ENCODE results near the gene CYB561. TPM values are rescaled to one million over a fixed set of nuclear protein-coding genes. Genes with fewer than 3 reads are reported as not detected.

The CYB561 gene
- total and polyA plus RNA-seq, 2 of the 4 experiments (the other 2 are of a cell fraction) = 2.5 to 3.0 TPM

DNA sequence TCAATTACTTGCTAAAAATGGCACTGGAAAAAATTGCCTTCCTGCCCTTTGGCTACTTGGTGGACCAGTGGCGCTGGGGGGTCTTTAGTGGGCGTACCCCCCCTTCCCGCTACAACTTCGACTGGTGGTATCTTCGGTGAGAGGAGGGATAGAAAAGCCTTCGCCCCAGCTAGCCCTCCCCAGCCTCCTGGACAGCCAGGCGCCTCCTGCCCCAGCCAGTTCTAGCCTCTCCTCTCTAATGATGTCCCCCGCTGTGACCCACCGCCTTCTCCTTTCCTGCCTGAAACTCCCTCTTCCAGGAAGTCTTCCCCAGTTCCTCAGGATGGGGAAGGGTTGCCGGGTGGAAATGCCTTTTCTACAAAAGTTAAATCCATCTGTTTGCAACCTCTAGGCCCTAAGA is 36.9 kb upstream of the CYB561 start:
- DNase-seq (no peak), ATAC-seq (ENCODE audit: low read depth) (no peak)
- Histone ChIP-seq H2BK120ac (ENCODE audit: low read depth, low read length) (no peak overlapping the region), H4K91ac (ENCODE audit: insufficient read depth, low read depth, low read length) (no peak overlapping the region), H3K9ac (ENCODE audit: low read depth, low read length) (no peak overlapping the region), H4K8ac (ENCODE audit: low read depth in 2 of 2, low read length in 2 of 2) (no peak overlapping the region), H4K20me1 (ENCODE audit: insufficient read depth, low read length) (no peaks in the 10 kb centered on the region), H3K14ac (replicated peaks; ENCODE audit: low read depth, low read length) (no peak overlapping the region), H3K4me1 (ENCODE audit: control insufficient read depth, insufficient read depth, low read length) (peaks cover 4% of the 10 kb centered on the region), H3K9me1 (ENCODE audit: insufficient read depth, low read length) (peaks cover 3% of the 10 kb centered on the region; the same call in 1 of the 2 replicates), H2BK20ac (ENCODE audit: low read depth, low read length) (no peak overlapping the region), H3K36me3 (ENCODE audit: control insufficient read depth, insufficient read depth, low read length) (no peaks in the 10 kb centered on the region), H2AFZ (replicated peaks; ENCODE audit: low read length, poor library complexity) (no peak overlapping the region), H3K9me3 (ENCODE audit: control insufficient read depth, insufficient read depth, low read length) (no peaks in the 10 kb centered on the region), H4K5ac (ENCODE audit: low read depth, low read length) (no peak overlapping the region), H3K4ac (ENCODE audit: low read depth, low read length) (no peak overlapping the region), H3K18ac (ENCODE audit: low read depth, low read length) (no peak overlapping the region), H3K79me1 (ENCODE audit: low read depth in 1 of 2, low read length in 2 of 2) (no peaks in the 10 kb centered on the region), H3K23ac (ENCODE audit: low read depth, low read length) (no peak overlapping the region), H3K27me3 (ENCODE audit: control insufficient read depth, insufficient read depth, low read length) (peaks cover 2% of the 10 kb centered on the region; the same call in 1 of the 2 replicates), H3K4me2 (ENCODE audit: low read depth, low read length) (no peak overlapping the region), H2BK5ac (ENCODE audit: low read depth, low read length, poor library complexity, severe bottlenecking) (no peak overlapping the region), H3K27ac (ENCODE audit: insufficient read depth, low read length) (no peak overlapping the region), H2AK5ac (ENCODE audit: low read depth, low read length) (no peak overlapping the region), H2AK9ac (replicated peaks; ENCODE audit: low read depth, low read length, poor library complexity) (no peak overlapping the region), H3K56ac (ENCODE audit: extremely low read depth, insufficient read depth, low read length) (no peak overlapping the region), H3K4me3 (ENCODE audit: insufficient read depth, low read depth, low read length) (no peak overlapping the region), H2BK15ac (ENCODE audit: low read depth, low read length) (no peak overlapping the region)
- no TSS peak for BruUV-seq (replicated peaks)
- ChIA-PET CTCF (interaction anchor here (1.4 kb wide), 1 partner anchor 129 kb away, joined by 4 read pairs; no protein-coding TSS in a partner anchor), POLR2A (ENCODE audit: unreplicated experiment) (no interaction called here)
- TF ChIP-seq SMC3 (IDR thresholded peaks at IDR 0.05; ENCODE audit: low read depth, low read length) = no peak
- TF ChIP-seq CHD1 (IDR thresholded peaks at IDR 0.05; ENCODE audit: low read depth, low read length) = no peak
- no peak for TF ChIP-seq BHLHE40 (IDR thresholded peaks at IDR 0.05; ENCODE audit: low read depth, low read length)
- TF ChIP-seq MAFK (IDR thresholded peaks at IDR 0.05; ENCODE audit: low read depth, low read length) = no peak
- no peak for TF ChIP-seq CEBPB (IDR thresholded peaks at IDR 0.05; ENCODE audit: low read depth, low read length)
- TF ChIP-seq, protein P1, sequence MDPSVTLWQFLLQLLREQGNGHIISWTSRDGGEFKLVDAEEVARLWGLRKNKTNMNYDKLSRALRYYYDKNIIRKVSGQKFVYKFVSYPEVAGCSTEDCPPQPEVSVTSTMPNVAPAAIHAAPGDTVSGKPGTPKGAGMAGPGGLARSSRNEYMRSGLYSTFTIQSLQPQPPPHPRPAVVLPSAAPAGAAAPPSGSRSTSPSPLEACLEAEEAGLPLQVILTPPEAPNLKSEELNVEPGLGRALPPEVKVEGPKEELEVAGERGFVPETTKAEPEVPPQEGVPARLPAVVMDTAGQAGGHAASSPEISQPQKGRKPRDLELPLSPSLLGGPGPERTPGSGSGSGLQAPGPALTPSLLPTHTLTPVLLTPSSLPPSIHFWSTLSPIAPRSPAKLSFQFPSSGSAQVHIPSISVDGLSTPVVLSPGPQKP (IDR thresholded peaks at IDR 0.05; ENCODE audit: borderline replicate concordance, low read depth, low read length) = no peak
- TF ChIP-seq MXI1 (IDR thresholded peaks at IDR 0.05; ENCODE audit: borderline replicate concordance, low read depth, low read length) = no peak
- TF ChIP-seq MAZ (IDR thresholded peaks at IDR 0.05; ENCODE audit: borderline replicate concordance, low read depth, low read length) = no peak
- TF ChIP-seq NFE2L2 (IDR thresholded peaks at IDR 0.05; ENCODE audit: low read depth, low read length) = no peak
- TF ChIP-seq, protein P2, sequence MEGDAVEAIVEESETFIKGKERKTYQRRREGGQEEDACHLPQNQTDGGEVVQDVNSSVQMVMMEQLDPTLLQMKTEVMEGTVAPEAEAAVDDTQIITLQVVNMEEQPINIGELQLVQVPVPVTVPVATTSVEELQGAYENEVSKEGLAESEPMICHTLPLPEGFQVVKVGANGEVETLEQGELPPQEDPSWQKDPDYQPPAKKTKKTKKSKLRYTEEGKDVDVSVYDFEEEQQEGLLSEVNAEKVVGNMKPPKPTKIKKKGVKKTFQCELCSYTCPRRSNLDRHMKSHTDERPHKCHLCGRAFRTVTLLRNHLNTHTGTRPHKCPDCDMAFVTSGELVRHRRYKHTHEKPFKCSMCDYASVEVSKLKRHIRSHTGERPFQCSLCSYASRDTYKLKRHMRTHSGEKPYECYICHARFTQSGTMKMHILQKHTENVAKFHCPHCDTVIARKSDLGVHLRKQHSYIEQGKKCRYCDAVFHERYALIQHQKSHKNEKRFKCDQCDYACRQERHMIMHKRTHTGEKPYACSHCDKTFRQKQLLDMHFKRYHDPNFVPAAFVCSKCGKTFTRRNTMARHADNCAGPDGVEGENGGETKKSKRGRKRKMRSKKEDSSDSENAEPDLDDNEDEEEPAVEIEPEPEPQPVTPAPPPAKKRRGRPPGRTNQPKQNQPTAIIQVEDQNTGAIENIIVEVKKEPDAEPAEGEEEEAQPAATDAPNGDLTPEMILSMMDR (conservative IDR thresholded peaks at IDR 0.05; ENCODE audit: low read depth, low read length) = no peak
- no peak for TF ChIP-seq RFX5 (IDR thresholded peaks at IDR 0.05; ENCODE audit: low read depth, low read length)
- TF ChIP-seq RAD21 (IDR thresholded peaks at IDR 0.05; ENCODE audit: low read length) = no peak
- TF ChIP-seq RCOR1 (IDR thresholded peaks at IDR 0.05; ENCODE audit: insufficient replicate concordance, low read length) = no peak
- intact Hi-C loops (cut with micrococcal nuclease) (no loop called here), in situ Hi-C loops (cut with MboI; ENCODE audit: low sequenced_read_pairs) (no loop called here), dilution Hi-C loops (cut with HindIII; ENCODE audit: low sequenced_read_pairs, unreplicated experiment) (no loop called here)
- WGBS, 2 experiments (ENCODE audit: extremely low coverage in 2 of 2, insufficient read length in 1 of 2) = no CpG with 5 or more reads among the region's 10 CpGs

Measured in IMR-90 (cell line).